Stimulated activated naive B cell treated with anti-CD40 and anti-IgM and Interleukin-4, amounts not matched to agents 10 μg/mL and 1 μg/mL and 100 μg/mL, for 72 hours (primary cell): ENCODE results near the gene FAM118A.
A peak's percentile ranks its signal among the peaks of the same experiment; 100 is the strongest.
"Not testable (repeated sequence)": the region's sequence is repeated elsewhere in the genome, so short reads cannot be mapped to it uniquely, and the experiment has no call there.

Source experiments
- ATAC-seq, 2 donors: fragments of 150-1000 bp; cut with Tn5 transposase; replicated peaks; 2 replicates each; pipeline ENCODE4 v1.10.0; 2021; ENCODE audit warnings: moderate library complexity in 1 of 2
- DNase-seq: peaks from one replicate; pipeline ENCODE4 v3.0.0; 2021
- H3K27ac Mint-ChIP-seq: one replicate; pipeline ENCODE4 v1.8.0; 2022; ENCODE audit warnings: mild to moderate bottlenecking, mixed read lengths
- H3K27me3 Mint-ChIP-seq, 2 donors: one replicate each; pipeline ENCODE4 v1.8.0; 2022; ENCODE audit warnings: mixed read lengths in 2 of 2
- H3K36me3 Mint-ChIP-seq, 2 donors: one replicate each; pipeline ENCODE4 v1.8.0; 2022; ENCODE audit warnings: mixed read lengths in 2 of 2, mild to moderate bottlenecking in 1 of 2
- H3K4me1 Mint-ChIP-seq, 2 donors: one replicate each; pipeline ENCODE4 v1.8.0; 2022; ENCODE audit warnings: mixed read lengths in 2 of 2, mild to moderate bottlenecking in 1 of 2
- H3K4me3 Mint-ChIP-seq, 2 donors: one replicate each; pipeline ENCODE4 v1.8.0; 2022; ENCODE audit warnings: mild to moderate bottlenecking in 2 of 2, mixed read lengths in 2 of 2, moderate library complexity in 1 of 2
- H3K9me3 Mint-ChIP-seq, 2 donors: one replicate each; pipeline ENCODE4 v1.8.0; 2022; ENCODE audit warnings: mixed read lengths in 2 of 2, mild to moderate bottlenecking in 1 of 2

Gene FAM118A

GRCh38 chr22:45272498-45272897 lies 37.2 kb upstream of the FAM118A start:
- H3K27me3 Mint-ChIP-seq, result peaks cover 16 to 36% of the 10 kb centered on the region in 2 donors
- no peak overlapping the region for H3K4me3 Mint-ChIP-seq
- H3K4me1 Mint-ChIP-seq, result peaks cover 6 to 9% of the 10 kb centered on the region in 2 donors
- no peak overlapping the region for H3K27ac Mint-ChIP-seq
- H3K36me3 Mint-ChIP-seq, result no peaks in the 10 kb centered on the region
- no peaks in the 10 kb centered on the region for H3K9me3 Mint-ChIP-seq
- ATAC-seq (no peak), DNase-seq (no peak)

GRCh38 chr22:45273452-45274075 lies 36.2 kb upstream of the FAM118A start:
- Mint-ChIP-seq H3K4me3 (no peak overlapping the region), H3K36me3 (no peaks in the 10 kb centered on the region), H3K27me3 (peaks cover 16 to 36% of the 10 kb centered on the region in 2 donors), H3K4me1 (peaks cover 6% of the 10 kb centered on the region in 2 donors), H3K27ac (no peak overlapping the region), H3K9me3 (no peaks in the 10 kb centered on the region)
- DNase-seq (no peak), ATAC-seq (no peak)

- Mint-ChIP-seq H3K4me3 (no peak overlapping the region), H3K27me3 (peaks cover 9 to 20% of the 10 kb centered on the region in 2 donors), H3K9me3 (no peaks in the 10 kb centered on the region), H3K36me3 (no peaks in the 10 kb centered on the region), H3K27ac (no peak overlapping the region), H3K4me1 (peaks cover 0 to 21% of the 10 kb centered on the region in 2 donors)
- no peak for ATAC-seq
- DNase-seq, result no peak
Observed at GRCh38 chr22:45276507-45277105, 33.1 kb upstream of the FAM118A start.

GRCh38 chr22:45277720-45278119 lies 32.0 kb upstream of the FAM118A start:
- H3K27ac Mint-ChIP-seq, result peak overlapping the region; percentile 31
- ATAC-seq, H3K4me3 Mint-ChIP-seq, DNase-seq, H3K36me3 Mint-ChIP-seq, H3K9me3 Mint-ChIP-seq: not testable (repeated sequence)
- peaks cover 10 to 21% of the 10 kb centered on the region in 2 donors for H3K27me3 Mint-ChIP-seq
- peaks cover 3 to 28% of the 10 kb centered on the region in 2 donors for H3K4me1 Mint-ChIP-seq

GRCh38 chr22:45278125-45278524 lies 31.6 kb upstream of the FAM118A start:
- Mint-ChIP-seq H3K9me3 (no peaks in the 10 kb centered on the region), H3K36me3 (no peaks in the 10 kb centered on the region), H3K4me1 (peaks cover 3 to 28% of the 10 kb centered on the region in 2 donors), H3K4me3 (no peak overlapping the region), H3K27ac (no peak overlapping the region), H3K27me3 (peaks cover 10 to 21% of the 10 kb centered on the region in 2 donors)
- DNase-seq (no peak), ATAC-seq (no peak)

- H3K27me3 Mint-ChIP-seq, result peaks cover 6 to 7% of the 10 kb centered on the region in 2 donors
- H3K4me1 Mint-ChIP-seq, result peaks cover 9 to 44% of the 10 kb centered on the region in 2 donors
- DNase-seq (no peak), ATAC-seq (no peak)
- no peaks in the 10 kb centered on the region for H3K36me3 Mint-ChIP-seq
- no peak overlapping the region for H3K4me3 Mint-ChIP-seq
- H3K9me3 Mint-ChIP-seq, result no peaks in the 10 kb centered on the region
- peak overlapping the region; percentile 22 for H3K27ac Mint-ChIP-seq
Observed at GRCh38 chr22:45280587-45280980, 29.1 kb upstream of the FAM118A start.

- no peak overlapping the region for H3K4me3 Mint-ChIP-seq
- H3K27me3 Mint-ChIP-seq, result peaks cover 6 to 7% of the 10 kb centered on the region in 2 donors
- H3K36me3 Mint-ChIP-seq, result no peaks in the 10 kb centered on the region
- peak overlapping the region; percentile 22 for H3K27ac Mint-ChIP-seq
- no peaks in the 10 kb centered on the region for H3K9me3 Mint-ChIP-seq
- ATAC-seq (no peak), DNase-seq (no peak)
- H3K4me1 Mint-ChIP-seq, result peaks cover 13 to 49% of the 10 kb centered on the region in 2 donors
Observed at GRCh38 chr22:45281010-45281409, 28.7 kb upstream of the FAM118A start.

- Mint-ChIP-seq H3K36me3 (peaks cover 0 to 3% of the 10 kb centered on the region in 2 donors), H3K27ac (peak within 1 kb of the TSS; percentile 31), H3K4me1 (peaks cover 34 to 74% of the 10 kb centered on the region in 2 donors), H3K9me3 (no peaks in the 10 kb centered on the region), H3K27me3 (peaks cover 6 to 7% of the 10 kb centered on the region in 2 donors), H3K4me3 (peak within 1 kb of the TSS; percentile 63 to 68)
- ATAC-seq (peak; percentile 75 to 78), DNase-seq (peak; percentile 69)
Observed at GRCh38 chr22:45284705-45285262, 24.9 kb upstream of the FAM118A start, which contains the start of gene UPK3A. UPK3A (plus strand) TSS chr22:45284949; CDS start chr22:45285014, 65 bp downstream.

- ATAC-seq, result no peak
- Mint-ChIP-seq H3K27ac (peak overlapping the region; percentile 31), H3K27me3 (peaks cover 6 to 7% of the 10 kb centered on the region in 2 donors), H3K36me3 (peaks cover 0 to 3% of the 10 kb centered on the region in 2 donors), H3K9me3 (no peaks in the 10 kb centered on the region), H3K4me3 (peak overlapping the region; percentile 63 to 68), H3K4me1 (peaks cover 34 to 68% of the 10 kb centered on the region in 2 donors)
- no peak for DNase-seq
Observed at GRCh38 chr22:45285263-45286058, 24.3 kb upstream of the FAM118A start.

GRCh38 chr22:45286854-45287551 lies 22.7 kb upstream of the FAM118A start:
- no peak overlapping the region for H3K27ac Mint-ChIP-seq
- peaks cover 0 to 3% of the 10 kb centered on the region in 2 donors for H3K36me3 Mint-ChIP-seq
- DNase-seq (no peak), ATAC-seq (no peak)
- H3K9me3 Mint-ChIP-seq, result no peaks in the 10 kb centered on the region
- no peak overlapping the region for H3K4me3 Mint-ChIP-seq
- H3K4me1 Mint-ChIP-seq, result peaks cover 31 to 54% of the 10 kb centered on the region in 2 donors
- peaks cover 2 to 3% of the 10 kb centered on the region in 2 donors for H3K27me3 Mint-ChIP-seq

GRCh38 chr22:45290410-45290936 lies 19.3 kb upstream of the FAM118A start:
- Mint-ChIP-seq H3K27ac (no peak overlapping the region), H3K4me3 (no peak overlapping the region), H3K4me1 (peaks cover 40 to 65% of the 10 kb centered on the region in 2 donors), H3K9me3 (no peaks in the 10 kb centered on the region), H3K27me3 (no peaks in the 10 kb centered on the region), H3K36me3 (peaks cover 0 to 3% of the 10 kb centered on the region in 2 donors)
- no peak for ATAC-seq
- DNase-seq, result no peak

- no peak overlapping the region for H3K27ac Mint-ChIP-seq
- peaks cover 0 to 3% of the 10 kb centered on the region in 2 donors for H3K36me3 Mint-ChIP-seq
- H3K4me3 Mint-ChIP-seq, result no peak overlapping the region
- no peaks in the 10 kb centered on the region for H3K9me3 Mint-ChIP-seq
- ATAC-seq (no peak), DNase-seq (no peak)
- H3K4me1 Mint-ChIP-seq, result peaks cover 36 to 65% of the 10 kb centered on the region in 2 donors
- H3K27me3 Mint-ChIP-seq, result no peaks in the 10 kb centered on the region
Observed at GRCh38 chr22:45291061-45291930, 18.4 kb upstream of the FAM118A start.

GRCh38 chr22:45291931-45292290 lies 17.8 kb upstream of the FAM118A start:
- no peaks in the 10 kb centered on the region for H3K27me3 Mint-ChIP-seq
- no peak overlapping the region for H3K4me3 Mint-ChIP-seq
- H3K4me1 Mint-ChIP-seq, result peaks cover 36 to 65% of the 10 kb centered on the region in 2 donors
- H3K36me3 Mint-ChIP-seq, result peaks cover 0 to 3% of the 10 kb centered on the region in 2 donors
- ATAC-seq (no peak), DNase-seq (no peak)
- H3K9me3 Mint-ChIP-seq, result no peaks in the 10 kb centered on the region
- H3K27ac Mint-ChIP-seq, result no peak overlapping the region
